HCT116 (cell line): ENCODE measurements around the gene ZNF496. TPM values are rescaled to one million over a fixed set of nuclear protein-coding genes. Genes with fewer than 3 reads are reported as not detected.

Source experiments
- ATAC-seq: fragments of 200-7000 bp; cut with Tn5 transposase; 2 replicates; pipeline ENCODE4 v1.9.1; 2020; ENCODE audit warnings: mild to moderate bottlenecking, moderate library complexity
- BruUV-seq: library from RNA; stranded (reverse); fragments of 400-500 nt; replicated peaks from 2 replicates; lab custom pipeline; 2021; lab: Mats Ljungman, UMichigan
- CTCF ChIA-PET: fragments of 300-600 bp; sonication (Branson Sonifier 250); formaldehyde crosslinking; loops from one replicate; lab custom pipeline; 2021; ENCODE audit warnings: antibody characterized with exemption; lab: Charles Lee
- POLR2A ChIA-PET: fragments of 300-600, 350-600 bp; sonication (Branson Sonifier 250); formaldehyde crosslinking; loops from one replicate; lab custom pipeline; 2021; ENCODE audit warnings: antibody characterized with exemption; lab: Charles Lee
- RAD21 ChIA-PET, 2 experiments: fragments of 300-600 bp; sonication (Branson Sonifier 250); formaldehyde crosslinking; loops; one replicate each; lab custom pipeline; 2023; ENCODE audit warnings: low total read pairs in 2 of 2; ENCODE audit not compliant: uncharacterized antibody in 2 of 2, unreplicated experiment in 2 of 2, low non-redundant PET in 1 of 2; lab: Charles Lee
- DNase-seq: peaks from one replicate; pipeline ENCODE4 v3.0.0-alpha.2; 2010; ENCODE audit warnings: low read depth, low spot score
- H2AFZ ChIP-seq: fragments of 200-600 bp; shearing (Covaris generic), sonication (generic); 2 replicates; pipeline ENCODE4 v1.6.1; 2017; ENCODE audit warnings: low read depth, mixed run types, mixed read lengths, antibody characterized with exemption, low read length; ENCODE audit not compliant: poor library complexity, severe bottlenecking
- H3K27ac ChIP-seq: 2 replicates; pipeline ENCODE4 v1.5.1; 2012; ENCODE audit warnings: low read depth, low read length
- H3K27me3 ChIP-seq: fragments of 200-600 bp; sonication (generic); 2 replicates; pipeline ENCODE4 v1.6.1; 2016; ENCODE audit warnings: mixed run types, low read length, mixed read lengths; ENCODE audit not compliant: insufficient read depth
- H3K36me3 ChIP-seq, 2 experiments: fragments of 200-500 bp in 1 of 2; fragments of 200-600 bp in 1 of 2; sonication (Bioruptor generic) in 1 of 2; sonication (generic) in 1 of 2; 2 replicates each; pipeline versions ENCODE4 v1.5.1 to v1.6.1; 2014 to 2016; ENCODE audit warnings: low read length in 2 of 2, inconsistent platforms in 1 of 2, mixed read lengths in 1 of 2, mixed run types in 1 of 2; ENCODE audit not compliant: insufficient read depth in 2 of 2, control insufficient read depth in 1 of 2
- H3K4me1 ChIP-seq, 2 experiments: fragments of 200-600 bp in 1 of 2; sonication (generic) in 1 of 2; 2 replicates each; pipeline versions ENCODE4 v1.5.1 to v1.6.1; 2012 to 2017; ENCODE audit warnings: low read length in 2 of 2, inconsistent platforms in 1 of 2, mild to moderate bottlenecking in 1 of 2, mixed read lengths in 1 of 2, mixed run types in 1 of 2, moderate library complexity in 1 of 2; ENCODE audit not compliant: insufficient read depth in 2 of 2, control insufficient read depth in 1 of 2
- H3K4me2 ChIP-seq: fragments of 200-600 bp; sonication (generic); 2 replicates; pipeline ENCODE4 v1.6.1; 2017; ENCODE audit warnings: mixed run types, low read length, mixed read lengths
- H3K4me3 ChIP-seq, 2 experiments: fragments of 200-600 bp in 1 of 2; sonication (generic) in 1 of 2; replicated peaks in 1 of 2; 2 replicates each; pipeline ENCODE4 v1.5.1; 2011 to 2016; ENCODE audit warnings: low read length in 2 of 2, control low read depth in 1 of 2, low read depth in 1 of 2, mild to moderate bottlenecking in 1 of 2, mixed read lengths in 1 of 2, mixed run types in 1 of 2
- H3K79me2 ChIP-seq: fragments of 200-600 bp; sonication (generic); 2 replicates; pipeline ENCODE4 v1.6.1; 2017; ENCODE audit warnings: mild to moderate bottlenecking, mixed run types, low read length, moderate library complexity, mixed read lengths; ENCODE audit not compliant: insufficient read depth
- H3K9ac ChIP-seq: fragments of 200-600 bp; sonication (generic); 2 replicates; pipeline ENCODE4 v1.6.1; 2016; ENCODE audit warnings: low read length, mixed read lengths
- H3K9me2 ChIP-seq: fragments of 200-600 bp; sonication (generic), shearing (Covaris generic); 2 replicates; pipeline ENCODE4 v1.6.1; 2017; ENCODE audit warnings: mixed run types, mild to moderate bottlenecking, moderate library complexity; ENCODE audit not compliant: insufficient read depth
- H3K9me3 ChIP-seq, 2 experiments: fragments of 200-500 bp in 1 of 2; fragments of 200-600 bp in 1 of 2; sonication (Bioruptor generic) in 1 of 2; sonication (generic) in 1 of 2; 2 replicates each; pipeline ENCODE4 v1.6.1; 2014 to 2017; ENCODE audit warnings: low read length in 2 of 2, mixed read lengths in 2 of 2, inconsistent platforms in 1 of 2, low read depth in 1 of 2, mild to moderate bottlenecking in 1 of 2, mixed run types in 1 of 2, moderate library complexity in 1 of 2; ENCODE audit not compliant: control insufficient read depth in 1 of 2, insufficient read depth in 1 of 2
- H4K20me1 ChIP-seq: fragments of 200-600 bp; sonication (generic), shearing (Covaris generic); 2 replicates; pipeline ENCODE4 v1.6.1; 2017; ENCODE audit warnings: mixed run types, mild to moderate bottlenecking, moderate library complexity; ENCODE audit not compliant: insufficient read depth
- CBX3 ChIP-seq: IDR thresholded peaks from 2 replicates; pipeline ENCODE4 v1.6.1; 2012; ENCODE audit warnings: low read depth
- CTCF ChIP-seq, 3 experiments: fragments of 200-600 bp in 1 of 3; sonication (generic) in 1 of 3; IDR thresholded peaks in 2 of 3; conservative IDR thresholded peaks in 1 of 3; 2 replicates each; pipeline ENCODE4 v1.5.1; 2012 to 2017; ENCODE audit warnings: low read depth in 2 of 3, low read length in 2 of 3, antibody characterized with exemption in 1 of 3, borderline replicate concordance in 1 of 3, control low read depth in 1 of 3, mild to moderate bottlenecking in 1 of 3, mixed read lengths in 1 of 3, mixed run types in 1 of 3, moderate library complexity in 1 of 3; ENCODE audit not compliant: insufficient read depth in 1 of 3
- MAX ChIP-seq: IDR thresholded peaks from 2 replicates; pipeline ENCODE4 v1.6.1; 2012
- SIN3A ChIP-seq: IDR thresholded peaks from 2 replicates; pipeline ENCODE4 v1.6.1; 2012; ENCODE audit warnings: low read depth
- YY1 ChIP-seq: IDR thresholded peaks from 2 replicates; pipeline ENCODE4 v1.6.1; 2011; ENCODE audit warnings: low read length, low read depth, moderate library complexity, mild to moderate bottlenecking; ENCODE audit not compliant: insufficient replicate concordance; ENCODE audit errors: extremely low read depth
- ZBTB33 ChIP-seq: IDR thresholded peaks from 2 replicates; pipeline ENCODE4 v1.6.1; 2011; ENCODE audit warnings: mild to moderate bottlenecking, low read length, moderate library complexity; ENCODE audit not compliant: insufficient replicate concordance; ENCODE audit errors: extremely low read depth
- ZFX ChIP-seq: fragments of 450-650 bp; IDR thresholded peaks from 2 replicates; pipeline ENCODE4 v1.6.1; 2017
- ZNF274 ChIP-seq: fragments of 200-500 bp; sonication (Bioruptor generic); IDR thresholded peaks from 2 replicates; pipeline ENCODE4 v1.6.1; 2014; ENCODE audit warnings: mild to moderate bottlenecking, low read depth, low read length, inconsistent platforms
- intact Hi-C: fragments of 100-400 bp; cut with micrococcal nuclease; formaldehyde crosslinking; loops from 2 replicates; pipeline ENCODE4 v1.10.0; 2022
- total RNA-seq: library from RNA; stranded (reverse); gene quantifications from one replicate; pipeline ENCODE4 v1.2.1, GENCODE V29; 2021; ENCODE audit not compliant: unreplicated experiment

ZNF496 gene
- total RNA-seq, 1 experiment from 2014 or later = 37.4 TPM

- ChIA-PET CTCF (no interaction called here), POLR2A (no interaction called here)
- intact Hi-C loops = no loop called here
Observed at GRCh38 chr1:247329097-247329617, 2.5 kb downstream of the ZNF496 start.

GRCh38 chr1:247328311-247328710, 3.4 kb downstream of the ZNF496 start:
- RAD21 ChIA-PET = no interaction called here
- POLR2A ChIA-PET = no interaction called here

More at GRCh38 chr1:247329097-247329617, 2.5 kb downstream of the ZNF496 start:
- H4K20me1 ChIP-seq = no peaks in the 10 kb centered on the region
- H3K4me2 ChIP-seq = no peak overlapping the region
- BruUV-seq = no TSS peak
- TF ChIP-seq YY1 (no peak), CBX3 (no peak), ZNF274 (no peak), CTCF (IDR thresholded peaks at IDR 0.05 in 2 of 3, conservative IDR thresholded peaks at IDR 0.05 in 1 of 3; ENCODE audit: borderline replicate concordance in 1 of 3, insufficient read depth in 1 of 3, low read depth in 2 of 3, low read length in 2 of 3) (no peak)
- H3K79me2 ChIP-seq = peaks cover 68% of the 10 kb centered on the region
- no peak overlapping the region for H3K9ac ChIP-seq
- no peak overlapping the region for H2AFZ ChIP-seq
- RAD21 ChIA-PET = no interaction called here
- ATAC-seq (no peak), DNase-seq (no peak)
- no peaks in the 10 kb centered on the region for H3K9me2 ChIP-seq
- no peaks in the 10 kb centered on the region for H3K9me3 ChIP-seq
- H3K27ac ChIP-seq = no peak overlapping the region
- peaks cover 15 to 28% of the 10 kb centered on the region in 2 experiments for H3K4me1 ChIP-seq
- no peak overlapping the region for H3K4me3 ChIP-seq
- no peaks in the 10 kb centered on the region for H3K27me3 ChIP-seq
- H3K36me3 ChIP-seq = peaks cover 21 to 27% of the 10 kb centered on the region in 2 experiments; a peak in 3 of 4 replicates

More at GRCh38 chr1:247328311-247328710, 3.4 kb downstream of the ZNF496 start:
- H3K9me3 ChIP-seq = no peaks in the 10 kb centered on the region
- H3K4me1 ChIP-seq = peaks cover 9 to 19% of the 10 kb centered on the region in 2 experiments; a peak in 3 of 4 replicates
- H3K4me3 ChIP-seq = no peak overlapping the region
- DNase-seq = no peak
- ATAC-seq = no peak
- no peak for TF ChIP-seq ZBTB33
- no peak for TF ChIP-seq ZFX
- no peak for TF ChIP-seq SIN3A
- TF ChIP-seq MAX = no peak
- TF ChIP-seq, all 23 proteins: peak for 0
- no peak overlapping the region for H3K4me2 ChIP-seq
- H3K79me2 ChIP-seq = peaks cover 60% of the 10 kb centered on the region
- H4K20me1 ChIP-seq = no peaks in the 10 kb centered on the region
- intact Hi-C loops = no loop called here
- peaks cover 24 to 27% of the 10 kb centered on the region in 2 experiments; a peak in 3 of 4 replicates for H3K36me3 ChIP-seq
- H3K27ac ChIP-seq = no peak overlapping the region
- CTCF ChIA-PET = no interaction called here
- no TSS peak for BruUV-seq
- H3K9me2 ChIP-seq = no peaks in the 10 kb centered on the region
- no peaks in the 10 kb centered on the region for H3K27me3 ChIP-seq
- no peak overlapping the region for H2AFZ ChIP-seq
- no peak overlapping the region for H3K9ac ChIP-seq
